Measurements from ENCODE around the gene NAPSA. TPM values are rescaled to one million over a fixed set of nuclear protein-coding genes. Genes with fewer than 3 reads are reported as not detected.

Gene NAPSA
- total and polyA plus RNA-seq, 2 of the 8 experiments (the other 6 are each of a cell fraction or from before 2014, with no cell fraction given) = 0.71 to 0.73 TPM

DNA sequence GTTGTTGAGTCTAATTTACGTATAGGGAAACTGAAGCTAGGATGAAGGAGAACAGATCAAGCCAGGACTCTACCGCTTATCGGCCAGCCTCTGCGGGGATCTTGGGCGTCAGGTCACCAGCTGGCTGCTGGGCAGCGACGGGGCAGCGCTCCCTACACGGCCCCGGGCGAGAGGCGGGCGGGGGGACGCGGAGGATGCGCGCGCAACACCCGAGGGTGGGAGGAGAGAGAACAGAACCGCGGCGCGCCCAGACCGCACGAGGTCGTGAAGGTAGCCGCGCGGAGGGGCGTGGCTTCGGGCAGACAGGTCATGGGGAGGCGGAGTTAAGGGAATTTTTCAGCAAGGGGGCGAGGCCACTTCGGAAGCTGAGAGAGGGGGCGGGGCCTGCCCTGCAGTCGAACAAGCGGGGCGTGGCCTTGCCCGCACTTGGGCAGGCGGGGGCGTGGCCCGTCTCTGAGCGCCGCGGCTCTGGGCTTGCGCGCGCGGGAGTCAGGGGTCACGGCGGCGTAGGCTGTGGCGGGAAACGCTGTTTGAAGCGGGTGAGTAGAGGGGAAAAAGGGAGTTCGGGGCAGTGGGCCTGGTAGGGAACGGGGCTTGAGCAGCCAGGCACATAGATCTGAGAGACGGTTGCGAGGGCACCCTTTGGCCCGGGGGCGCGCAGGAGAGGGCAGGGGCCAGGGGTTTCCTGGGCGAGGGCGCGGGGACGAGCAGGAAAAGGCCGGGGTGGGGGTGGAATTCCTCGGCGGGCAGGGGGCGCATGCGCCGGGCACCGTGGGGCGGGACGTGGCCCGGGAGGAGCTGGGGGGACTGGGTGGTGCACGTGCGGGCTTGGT is 18.6 kb upstream of the NAPSA start, which contains the start of gene POLD1:
POLD1 (plus strand) TSS at position 496 of the 833 bp plus-strand sequence. CDS start 14,505 bp downstream, outside the sequence.
- ChIA-PET POLR2A (ENCODE audit: partially characterized antibody) (interaction anchor here (0.6 to 4.0 kb wide), 31 partner anchors 8 to 154 kb away, joined by 3 to 28 read pairs (median 4); partner anchors contain the start of genes KCNC3, NAPSA and NR1H2), CTCF (ENCODE audit: partially characterized antibody) (interaction anchor here (1.1 to 1.6 kb wide), 6 partner anchors 13 to 411 kb away, joined by 3 to 5 read pairs (median 4); no protein-coding TSS in a partner anchor)
- DNase-seq (ENCODE audit: low read depth in 1 of 2, low spot score in 2 of 2) (peak; percentile 98 to 99), FAIRE-seq (no peak)
- H3K18ac ChIP-seq (ENCODE audit: extremely low read depth, low read length) = peak within 1 kb of the TSS; percentile 55
- peak within 1 kb of the TSS; percentile 6 for H3K4ac ChIP-seq (replicated peaks; ENCODE audit: insufficient read length, low read depth, low read length)
- H2BK12ac ChIP-seq (ENCODE audit: low read depth, low read length) = 0 out of 2 replicates have a peak within 1 kb of the TSS, but pooled peaks have one; percentile 6
- H3K9ac ChIP-seq (replicated peaks in 1 of 4; ENCODE audit: extremely low read depth in 1 of 4, low read depth in 3 of 4, low read length in 3 of 4) = peak within 1 kb of the TSS; percentile 85 to 88 (median 88)
- H3K9me3 ChIP-seq (ENCODE audit: insufficient read depth in 2 of 2, low read depth in 1 of 2, low read length in 1 of 2) = no peaks in the 10 kb centered on the region
- H4K91ac ChIP-seq (replicated peaks; ENCODE audit: insufficient read length, low read length) = peak within 1 kb of the TSS; percentile 57
- H2AFZ ChIP-seq (ENCODE audit: low read length) = peak within 1 kb of the TSS; percentile 48; the same call in 1 of the 2 replicates
- H2BK15ac ChIP-seq (ENCODE audit: low read length) = no peak within 1 kb of the TSS
- H3K14ac ChIP-seq (ENCODE audit: insufficient read length) = no peak within 1 kb of the TSS
- no peak within 1 kb of the TSS for H2AK5ac ChIP-seq (ENCODE audit: low read depth, low read length)
- H2BK120ac ChIP-seq (replicated peaks; ENCODE audit: low read depth, low read length) = no peak within 1 kb of the TSS
- peak within 1 kb of the TSS; percentile 75 for H3K27ac ChIP-seq (ENCODE audit: low read depth, low read length)
- peak within 1 kb of the TSS; percentile 23 for H3K23ac ChIP-seq (ENCODE audit: insufficient read length)
- peaks cover 12 to 42% of the 10 kb centered on the region in 2 experiments; a peak in 3 of 4 replicates for H3K79me2 ChIP-seq (ENCODE audit: control insufficient read depth in 1 of 2, insufficient read depth in 2 of 2, low read length in 2 of 2)
- peak within 1 kb of the TSS; percentile 94 to 95 for H3K4me2 ChIP-seq (ENCODE audit: insufficient read depth in 1 of 2, low read depth in 2 of 2, low read length in 2 of 2)
- peak within 1 kb of the TSS; percentile 90; the same call in 1 of the 2 replicates for H2BK5ac ChIP-seq (ENCODE audit: low read depth, low read length)
- H3K4me3 ChIP-seq (ENCODE audit: extremely low read depth in 1 of 4, insufficient read depth in 2 of 4, low read depth in 3 of 4, low read length in 4 of 4) = peak within 1 kb of the TSS; percentile 63 to 91 (median 89)
- H4K8ac ChIP-seq (ENCODE audit: extremely low read depth, insufficient read depth, low read length) = peak within 1 kb of the TSS; percentile 97
- WGBS, 2 experiments (ENCODE audit: extremely low coverage in 1 of 2, insufficient coverage in 1 of 2, insufficient read length in 1 of 2, insufficient replicate concordance in 2 of 2, low coverage in 1 of 2, low lambda C conversion rate in 2 of 2, missing lambda C conversion rate in 1 of 2) = 3% methylated on average over 50 of the region's 78 CpGs; no CpG with 5 or more reads in 1 of the 2 experiments
- H2BK20ac ChIP-seq (ENCODE audit: low read length) = no peak within 1 kb of the TSS
- peaks cover 8 to 18% of the 10 kb centered on the region in 2 experiments for H4K20me1 ChIP-seq (replicated peaks in 1 of 2; ENCODE audit: control insufficient read depth in 1 of 2, insufficient read depth in 2 of 2, low read length in 2 of 2)
- peaks cover 9% of the 10 kb centered on the region; the same call in 1 of the 2 replicates for H3K23me2 ChIP-seq (ENCODE audit: low read depth, low read length)
- H3K79me1 ChIP-seq (ENCODE audit: low read depth, low read length) = peaks cover 12% of the 10 kb centered on the region
- H3K56ac ChIP-seq (replicated peaks; ENCODE audit: insufficient read length, low read depth, low read length) = peak within 1 kb of the TSS; percentile 70
- peaks cover 0 to 3% (median under 1%) of the 10 kb centered on the region in 4 experiments; a peak in 4 of 7 replicates for H3K4me1 ChIP-seq (replicated peaks in 1 of 4; ENCODE audit: control insufficient read depth in 3 of 4, insufficient read depth in 4 of 4, low read length in 3 of 4)
- peak within 1 kb of the TSS; percentile 86 for H4K5ac ChIP-seq (ENCODE audit: insufficient read length, low read depth, low read length)
- no peaks in the 10 kb centered on the region for H3K27me3 ChIP-seq (replicated peaks in 1 of 4; ENCODE audit: control insufficient read depth in 3 of 4, extremely low read depth in 1 of 4, insufficient read depth in 3 of 4, low read length in 3 of 4)
- H3K36me3 ChIP-seq (ENCODE audit: control insufficient read depth in 2 of 4, insufficient read depth in 4 of 4, low read length in 3 of 4) = peaks cover 11 to 35% (median 27%) of the 10 kb centered on the region in 4 experiments; a peak in 7 of 8 replicates
- TF ChIP-seq, protein P1, sequence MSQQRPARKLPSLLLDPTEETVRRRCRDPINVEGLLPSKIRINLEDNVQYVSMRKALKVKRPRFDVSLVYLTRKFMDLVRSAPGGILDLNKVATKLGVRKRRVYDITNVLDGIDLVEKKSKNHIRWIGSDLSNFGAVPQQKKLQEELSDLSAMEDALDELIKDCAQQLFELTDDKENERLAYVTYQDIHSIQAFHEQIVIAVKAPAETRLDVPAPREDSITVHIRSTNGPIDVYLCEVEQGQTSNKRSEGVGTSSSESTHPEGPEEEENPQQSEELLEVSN (IDR thresholded peaks at IDR 0.05) = peak; percentile 67
- peak; percentile 33; the same call in 1 of the 2 replicates for TF ChIP-seq SP4 (IDR thresholded peaks at IDR 0.05; ENCODE audit: low read length)
- TF ChIP-seq, protein P2, sequence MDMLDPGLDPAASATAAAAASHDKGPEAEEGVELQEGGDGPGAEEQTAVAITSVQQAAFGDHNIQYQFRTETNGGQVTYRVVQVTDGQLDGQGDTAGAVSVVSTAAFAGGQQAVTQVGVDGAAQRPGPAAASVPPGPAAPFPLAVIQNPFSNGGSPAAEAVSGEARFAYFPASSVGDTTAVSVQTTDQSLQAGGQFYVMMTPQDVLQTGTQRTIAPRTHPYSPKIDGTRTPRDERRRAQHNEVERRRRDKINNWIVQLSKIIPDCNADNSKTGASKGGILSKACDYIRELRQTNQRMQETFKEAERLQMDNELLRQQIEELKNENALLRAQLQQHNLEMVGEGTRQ (IDR thresholded peaks at IDR 0.05; ENCODE audit: low read length) = 0 out of 2 replicates have a peak, but pooled peaks have one; percentile 2
- TF ChIP-seq RNF2 (IDR thresholded peaks at IDR 0.05; ENCODE audit: borderline replicate concordance, low read depth, low read length, missing control alignments, poor library complexity, severe bottlenecking) = no peak
- peak; percentile 42; the same call in 1 of the 2 replicates for TF ChIP-seq SRF (IDR thresholded peaks at IDR 0.05; ENCODE audit: low read depth, low read length)
- TF ChIP-seq CHD1 (IDR thresholded peaks at IDR 0.05; ENCODE audit: low read depth, low read length) = no peak
- no peak for TF ChIP-seq CTBP2 (IDR thresholded peaks at IDR 0.05; ENCODE audit: borderline replicate concordance, insufficient read depth, insufficient read length, low read length)
- TF ChIP-seq TCF12 (IDR thresholded peaks at IDR 0.05; ENCODE audit: low read depth, low read length) = no peak

Measured in H1 (cell line).